GM10266 (cell line): ENCODE measurements around the gene LMBR1L.
A peak's percentile ranks its signal among the peaks of the same experiment; 100 is the strongest.

ENCODE experiments used
- DNase-seq: peaks from one replicate; pipeline ENCODE4 v3.0.0; 2012; ENCODE audit errors: extremely low spot score
- TF ChIP-seq, protein P1 (sequence below): IDR thresholded peaks from 2 replicates; pipeline ENCODE4 v1.5.1; 2012; ENCODE audit warnings: mild to moderate bottlenecking, low read depth; ENCODE audit not compliant: control insufficient read depth, insufficient read depth; ENCODE audit errors: missing control alignments

Gene LMBR1L, protein sequence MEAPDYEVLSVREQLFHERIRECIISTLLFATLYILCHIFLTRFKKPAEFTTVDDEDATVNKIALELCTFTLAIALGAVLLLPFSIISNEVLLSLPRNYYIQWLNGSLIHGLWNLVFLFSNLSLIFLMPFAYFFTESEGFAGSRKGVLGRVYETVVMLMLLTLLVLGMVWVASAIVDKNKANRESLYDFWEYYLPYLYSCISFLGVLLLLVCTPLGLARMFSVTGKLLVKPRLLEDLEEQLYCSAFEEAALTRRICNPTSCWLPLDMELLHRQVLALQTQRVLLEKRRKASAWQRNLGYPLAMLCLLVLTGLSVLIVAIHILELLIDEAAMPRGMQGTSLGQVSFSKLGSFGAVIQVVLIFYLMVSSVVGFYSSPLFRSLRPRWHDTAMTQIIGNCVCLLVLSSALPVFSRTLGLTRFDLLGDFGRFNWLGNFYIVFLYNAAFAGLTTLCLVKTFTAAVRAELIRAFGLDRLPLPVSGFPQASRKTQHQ

GRCh38 chr12:49110464-49111155 is at the start of gene LMBR1L:
LMBR1L (minus strand) TSS chr12:49110847; CDS start chr12:49110555, 292 bp downstream.
- peak; percentile 97 for DNase-seq
- TF ChIP-seq, protein P1, sequence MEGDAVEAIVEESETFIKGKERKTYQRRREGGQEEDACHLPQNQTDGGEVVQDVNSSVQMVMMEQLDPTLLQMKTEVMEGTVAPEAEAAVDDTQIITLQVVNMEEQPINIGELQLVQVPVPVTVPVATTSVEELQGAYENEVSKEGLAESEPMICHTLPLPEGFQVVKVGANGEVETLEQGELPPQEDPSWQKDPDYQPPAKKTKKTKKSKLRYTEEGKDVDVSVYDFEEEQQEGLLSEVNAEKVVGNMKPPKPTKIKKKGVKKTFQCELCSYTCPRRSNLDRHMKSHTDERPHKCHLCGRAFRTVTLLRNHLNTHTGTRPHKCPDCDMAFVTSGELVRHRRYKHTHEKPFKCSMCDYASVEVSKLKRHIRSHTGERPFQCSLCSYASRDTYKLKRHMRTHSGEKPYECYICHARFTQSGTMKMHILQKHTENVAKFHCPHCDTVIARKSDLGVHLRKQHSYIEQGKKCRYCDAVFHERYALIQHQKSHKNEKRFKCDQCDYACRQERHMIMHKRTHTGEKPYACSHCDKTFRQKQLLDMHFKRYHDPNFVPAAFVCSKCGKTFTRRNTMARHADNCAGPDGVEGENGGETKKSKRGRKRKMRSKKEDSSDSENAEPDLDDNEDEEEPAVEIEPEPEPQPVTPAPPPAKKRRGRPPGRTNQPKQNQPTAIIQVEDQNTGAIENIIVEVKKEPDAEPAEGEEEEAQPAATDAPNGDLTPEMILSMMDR: peak; percentile 10

DNA sequence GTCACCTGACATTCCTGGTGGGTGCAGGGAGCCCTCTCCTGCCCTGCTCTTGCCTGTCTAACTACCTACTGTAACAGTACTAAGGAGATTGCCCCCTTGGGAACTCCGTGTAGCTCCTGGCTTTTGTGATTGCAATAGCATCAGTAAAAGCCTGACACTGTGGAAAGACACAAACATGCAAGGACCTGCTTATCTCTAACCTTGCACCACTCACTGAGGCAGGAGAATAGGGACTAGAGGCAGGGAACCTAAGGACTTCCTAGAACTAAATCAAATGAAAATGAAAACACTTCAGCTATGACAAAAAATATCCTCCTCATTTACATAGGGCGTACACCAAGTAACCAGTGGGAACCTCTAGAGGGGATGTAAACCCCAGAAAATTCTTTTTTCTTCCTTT is 49.8 kb upstream of the LMBR1L start:
- no peak for DNase-seq
- TF ChIP-seq, protein P1: no peak

DNA sequence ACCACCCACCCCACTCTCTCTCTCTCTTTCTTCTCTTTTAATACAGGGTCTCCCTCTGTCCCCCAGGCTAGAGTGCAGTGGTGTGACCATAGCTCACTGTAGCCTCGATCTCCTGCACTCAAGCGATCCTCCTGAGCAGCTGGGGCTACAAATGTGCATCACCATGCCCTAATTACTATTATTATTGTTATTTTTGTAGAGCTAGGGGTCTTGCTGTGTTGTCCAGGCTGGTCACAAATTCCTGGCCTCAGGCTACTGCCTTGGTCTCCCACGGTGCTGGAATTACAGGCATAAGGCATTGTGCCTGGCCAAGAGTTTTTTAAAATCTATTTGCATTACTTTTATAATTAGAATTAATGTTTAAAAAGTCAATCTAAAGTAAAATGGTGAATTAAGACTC is 43.6 kb upstream of the LMBR1L start:
- no peak for DNase-seq
- TF ChIP-seq, protein P1: no peak

GRCh38 chr12:49147384-49147783 is 36.7 kb upstream of the LMBR1L start:
- TF ChIP-seq, protein P1: no peak

GRCh38 chr12:49146406-49146805 is 35.8 kb upstream of the LMBR1L start:
- TF ChIP-seq, protein P1: no peak
- DNase-seq: no peak

More at GRCh38 chr12:49147384-49147783, 36.7 kb upstream of the LMBR1L start:
- no peak for DNase-seq

- TF ChIP-seq, protein P1: no peak
- DNase-seq: no peak
These were observed 33.7 kb upstream of the LMBR1L start for GRCh38 chr12:49144384-49144783.
